Gastrocnemius medialis (tissue), 4 donors: ENCODE results near the gene COPS7A.

ENCODE experiments used
- POLR2A ChIP-seq, 2 donors: fragments of 450-650 bp; IDR thresholded peaks; one replicate each; pipeline ENCODE4 v1.6.1; 2017; ENCODE audit warnings: antibody characterized with exemption in 2 of 2, mild to moderate bottlenecking in 2 of 2, moderate library complexity in 2 of 2
- TF ChIP-seq, protein P1 (sequence below), 5 experiments: fragments of 450-650 bp in 3 of 5; fragments of 200-600 bp in 2 of 5; sonication (generic) in 2 of 5; IDR thresholded peaks in 4 of 5; conservative IDR thresholded peaks in 1 of 5; 1 replicate in 4 of 5; 2 replicates in 1 of 5; pipeline ENCODE4 v1.5.1; 2016 to 2019; ENCODE audit warnings: antibody characterized with exemption in 5 of 5, mild to moderate bottlenecking in 3 of 5, moderate library complexity in 3 of 5

DNA sequence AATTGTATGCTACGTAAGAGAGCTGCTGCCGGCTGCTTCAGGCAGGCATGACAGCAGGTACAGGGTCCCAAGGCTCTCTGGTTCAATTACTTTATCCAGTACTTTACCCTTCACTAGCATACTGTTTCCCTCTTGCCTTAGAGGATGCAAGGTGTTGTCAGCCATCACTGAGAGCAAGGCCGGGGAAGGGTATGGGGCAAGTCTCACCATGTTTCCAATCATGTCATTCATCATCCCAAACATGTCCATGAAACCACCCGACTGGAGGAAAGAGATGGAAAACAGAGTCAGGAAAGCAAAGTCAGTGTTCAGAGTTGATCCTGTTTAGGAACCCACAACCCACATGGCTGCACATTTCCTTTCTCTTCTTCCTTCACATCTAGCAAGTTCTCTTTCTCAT lies 26.7 kb downstream of the COPS7A start:
- TF ChIP-seq, protein P1, sequence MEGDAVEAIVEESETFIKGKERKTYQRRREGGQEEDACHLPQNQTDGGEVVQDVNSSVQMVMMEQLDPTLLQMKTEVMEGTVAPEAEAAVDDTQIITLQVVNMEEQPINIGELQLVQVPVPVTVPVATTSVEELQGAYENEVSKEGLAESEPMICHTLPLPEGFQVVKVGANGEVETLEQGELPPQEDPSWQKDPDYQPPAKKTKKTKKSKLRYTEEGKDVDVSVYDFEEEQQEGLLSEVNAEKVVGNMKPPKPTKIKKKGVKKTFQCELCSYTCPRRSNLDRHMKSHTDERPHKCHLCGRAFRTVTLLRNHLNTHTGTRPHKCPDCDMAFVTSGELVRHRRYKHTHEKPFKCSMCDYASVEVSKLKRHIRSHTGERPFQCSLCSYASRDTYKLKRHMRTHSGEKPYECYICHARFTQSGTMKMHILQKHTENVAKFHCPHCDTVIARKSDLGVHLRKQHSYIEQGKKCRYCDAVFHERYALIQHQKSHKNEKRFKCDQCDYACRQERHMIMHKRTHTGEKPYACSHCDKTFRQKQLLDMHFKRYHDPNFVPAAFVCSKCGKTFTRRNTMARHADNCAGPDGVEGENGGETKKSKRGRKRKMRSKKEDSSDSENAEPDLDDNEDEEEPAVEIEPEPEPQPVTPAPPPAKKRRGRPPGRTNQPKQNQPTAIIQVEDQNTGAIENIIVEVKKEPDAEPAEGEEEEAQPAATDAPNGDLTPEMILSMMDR (IDR thresholded peaks at IDR 0.05 in 4 of 5, conservative IDR thresholded peaks at IDR 0.05 in 1 of 5), result no peak
- no peak for TF ChIP-seq POLR2A (IDR thresholded peaks at IDR 0.05)
